ENCODE measurements around the gene NDST4. TPM values are rescaled to one million over a fixed set of nuclear protein-coding genes. Genes with fewer than 3 reads are reported as not detected.

Gene NDST4
- total and polyA plus RNA-seq, 12 donors: 0.07 TPM; not detected in 11

DNA sequence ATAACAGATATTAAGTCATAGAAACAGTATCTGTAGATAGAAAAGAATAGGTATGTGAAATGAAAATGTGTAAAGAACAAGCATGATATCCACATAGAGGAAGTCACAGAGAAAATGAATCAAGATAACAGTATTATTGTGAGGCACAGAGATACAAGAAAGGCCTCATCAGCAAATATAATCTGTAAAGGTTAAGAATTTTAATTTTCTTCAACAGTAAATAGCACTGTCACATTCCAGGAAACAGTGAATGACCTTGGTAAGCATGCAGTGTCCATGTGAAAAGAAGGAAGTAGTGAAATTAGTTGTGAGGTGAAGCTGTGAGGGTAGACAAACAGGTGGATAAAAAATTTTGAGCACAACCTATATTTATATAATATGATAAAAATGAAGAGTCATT, 39.5 kb upstream of the NDST4 start:
- Histone ChIP-seq H3K36me3 (no peaks in the 10 kb centered on the region), H3K27me3 (no peaks in the 10 kb centered on the region), H3K4me3 (no peak overlapping the region), H3K27ac (no peak overlapping the region), H3K4me1 (no peaks in the 10 kb centered on the region), H3K9me3 (no peaks in the 10 kb centered on the region)
- DNase-seq (no peak), ATAC-seq (no peak)
- intact Hi-C loops (cut with DNase I): no loop called here
- TF ChIP-seq, protein P1, sequence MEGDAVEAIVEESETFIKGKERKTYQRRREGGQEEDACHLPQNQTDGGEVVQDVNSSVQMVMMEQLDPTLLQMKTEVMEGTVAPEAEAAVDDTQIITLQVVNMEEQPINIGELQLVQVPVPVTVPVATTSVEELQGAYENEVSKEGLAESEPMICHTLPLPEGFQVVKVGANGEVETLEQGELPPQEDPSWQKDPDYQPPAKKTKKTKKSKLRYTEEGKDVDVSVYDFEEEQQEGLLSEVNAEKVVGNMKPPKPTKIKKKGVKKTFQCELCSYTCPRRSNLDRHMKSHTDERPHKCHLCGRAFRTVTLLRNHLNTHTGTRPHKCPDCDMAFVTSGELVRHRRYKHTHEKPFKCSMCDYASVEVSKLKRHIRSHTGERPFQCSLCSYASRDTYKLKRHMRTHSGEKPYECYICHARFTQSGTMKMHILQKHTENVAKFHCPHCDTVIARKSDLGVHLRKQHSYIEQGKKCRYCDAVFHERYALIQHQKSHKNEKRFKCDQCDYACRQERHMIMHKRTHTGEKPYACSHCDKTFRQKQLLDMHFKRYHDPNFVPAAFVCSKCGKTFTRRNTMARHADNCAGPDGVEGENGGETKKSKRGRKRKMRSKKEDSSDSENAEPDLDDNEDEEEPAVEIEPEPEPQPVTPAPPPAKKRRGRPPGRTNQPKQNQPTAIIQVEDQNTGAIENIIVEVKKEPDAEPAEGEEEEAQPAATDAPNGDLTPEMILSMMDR (IDR thresholded peaks at IDR 0.05): no peak

DNA sequence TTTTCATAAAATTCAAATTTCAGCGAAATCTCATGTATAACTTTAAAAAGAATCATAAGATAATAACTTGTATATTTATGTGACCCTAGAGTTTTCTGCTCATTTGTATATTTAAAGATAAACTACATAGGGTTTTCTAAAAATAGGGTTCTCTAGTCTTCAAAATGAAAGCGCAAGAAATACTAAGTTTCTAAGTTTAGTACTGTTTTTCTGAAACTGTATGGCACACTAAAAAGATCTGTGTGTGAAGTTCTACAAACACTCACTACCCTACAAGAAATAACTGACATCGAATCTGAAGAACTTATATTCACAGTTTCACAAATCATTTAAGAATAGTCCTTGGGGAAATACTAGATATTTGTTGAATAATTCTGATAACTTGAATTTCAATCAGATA, 38.7 kb upstream of the NDST4 start:
- intact Hi-C loops (cut with DNase I): no loop called here
- WGBS, 2 donors: 71 to 77% methylated on average over 3 of the region's 3 CpGs
- DNase-seq (no peak), ATAC-seq (no peak)
- Histone ChIP-seq H3K27me3 (no peaks in the 10 kb centered on the region), H3K4me3 (no peak overlapping the region), H3K4me1 (no peaks in the 10 kb centered on the region), H3K9me3 (no peaks in the 10 kb centered on the region), H3K27ac (no peak overlapping the region), H3K36me3 (no peaks in the 10 kb centered on the region)
- TF ChIP-seq, protein P1 (IDR thresholded peaks at IDR 0.05): no peak

DNA sequence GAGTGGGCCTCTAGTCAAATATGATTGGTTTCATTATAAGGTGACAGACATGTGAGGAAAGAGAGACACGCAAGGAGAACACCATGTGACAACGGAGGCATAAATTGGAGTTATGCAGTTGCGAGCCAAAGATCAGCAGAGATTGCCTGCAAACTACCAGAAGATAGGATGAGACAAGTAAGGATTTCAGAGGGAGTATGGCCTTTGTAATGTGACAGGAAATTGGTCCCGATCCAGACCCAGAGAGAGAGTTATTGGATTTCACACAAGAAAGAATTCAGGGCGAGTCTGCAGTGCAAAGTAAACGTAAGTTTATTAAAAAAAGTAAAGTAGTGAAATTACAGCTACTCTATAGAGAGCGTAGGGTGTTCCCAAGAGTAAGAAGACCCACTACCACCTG, 35.7 kb upstream of the NDST4 start:
- ATAC-seq (no peak), DNase-seq (no peak)
- TF ChIP-seq, protein P1 (IDR thresholded peaks at IDR 0.05): no peak
- H3K9me3 ChIP-seq: no peaks in the 10 kb centered on the region
- intact Hi-C loops (cut with DNase I): no loop called here
- no peak overlapping the region for H3K27ac ChIP-seq
- H3K36me3 ChIP-seq: no peaks in the 10 kb centered on the region
- no peaks in the 10 kb centered on the region for H3K4me1 ChIP-seq
- 59% methylated on average over 7 of the region's 7 CpGs for WGBS, 2 donors
- H3K27me3 ChIP-seq: no peaks in the 10 kb centered on the region
- no peak overlapping the region for H3K4me3 ChIP-seq

- Histone ChIP-seq H3K27ac (no peak overlapping the region), H3K9me3 (peaks cover 0 to 4% (median 0%) of the 10 kb centered on the region in 11 donors), H3K4me3 (no peak overlapping the region), H3K4me1 (no peaks in the 10 kb centered on the region), H3K27me3 (no peaks in the 10 kb centered on the region), H3K36me3 (no peaks in the 10 kb centered on the region)
- 66 to 68% methylated on average over 3 of the region's 3 CpGs for WGBS, 2 donors
- ATAC-seq: no peak
- no peak for DNase-seq
- TF ChIP-seq, protein P1 (IDR thresholded peaks at IDR 0.05): no peak
- intact Hi-C loops (cut with DNase I): no loop called here
These were observed 32.2 kb upstream of the NDST4 start for GRCh38 chr4:115145393-115146160.
